ENCODE measurements around the gene MXRA7. TPM values are rescaled to one million over a fixed set of nuclear protein-coding genes. Genes with fewer than 3 reads are reported as not detected.

The MXRA7 gene
- total RNA-seq, 2 experiments from 2014 or later, result 1.6 to 4.9 TPM

GRCh38 chr17:76735586-76736348 is 25.0 kb upstream of the MXRA7 start:
- peak overlapping the region; percentile 77 for H3K4me3 ChIP-seq (ENCODE audit: low read depth, low read length, poor library complexity, severe bottlenecking)
- H3K27ac ChIP-seq (ENCODE audit: low read depth, low read length, poor library complexity, severe bottlenecking), result peak overlapping the region; percentile 92
- H3K79me2 ChIP-seq (ENCODE audit: insufficient read depth, low read depth, low read length), result peaks cover 88% of the 10 kb centered on the region
- TF ChIP-seq EZH2phosphoT487 (IDR thresholded peaks at IDR 0.05; ENCODE audit: borderline replicate concordance, low read depth, low read length) (no peak), CTCF (conservative IDR thresholded peaks at IDR 0.05; ENCODE audit: low read length) (no peak)
- H3K36me3 ChIP-seq (ENCODE audit: insufficient read depth, low read length), result peaks cover 69% of the 10 kb centered on the region
- peaks cover 60% of the 10 kb centered on the region for H3K4me1 ChIP-seq (ENCODE audit: insufficient read depth, low read length, poor library complexity, severe bottlenecking)
- H2AFZ ChIP-seq (ENCODE audit: low read length), result no peak overlapping the region
- H4K20me1 ChIP-seq (ENCODE audit: insufficient read depth, low read length), result peaks cover 36% of the 10 kb centered on the region
- no peaks in the 10 kb centered on the region for H3K9me2 ChIP-seq (ENCODE audit: insufficient read depth, low read length)
- BruUV-seq (replicated peaks), result no TSS peak
- POLR2A ChIA-PET, result interaction anchor here (0.8 to 1.9 kb wide), 4 partner anchors 10 to 410 kb away, joined by 3 to 7 read pairs (median 3); partner anchors contain the start of genes JMJD6 and METTL23
- no peaks in the 10 kb centered on the region for H3K9me3 ChIP-seq (ENCODE audit: low read length)
- peak; percentile 52 for DNase-seq (ENCODE audit: low spot score)
- CTCF ChIA-PET (ENCODE audit: unreplicated experiment), result no interaction called here
- intact Hi-C loops (cut with micrococcal nuclease; ENCODE audit: unreplicated experiment), result loop anchor here (2.0 to 10.0 kb wide), 7 partner anchors 47 to 1071 kb away; partner anchors contain the start of genes RECQL5, SAP30BP and SEC14L1
- peak overlapping the region; percentile 96 for H3K4me2 ChIP-seq (ENCODE audit: low read length)

- Histone ChIP-seq H3K36me3 (ENCODE audit: insufficient read depth, low read length) (peaks cover 68% of the 10 kb centered on the region), H2AFZ (ENCODE audit: low read length) (no peak overlapping the region), H3K4me1 (ENCODE audit: insufficient read depth, low read length, poor library complexity, severe bottlenecking) (peaks cover 58% of the 10 kb centered on the region), H3K9me3 (ENCODE audit: low read length) (no peaks in the 10 kb centered on the region), H3K9me2 (ENCODE audit: insufficient read depth, low read length) (no peaks in the 10 kb centered on the region), H3K79me2 (ENCODE audit: insufficient read depth, low read depth, low read length) (peaks cover 87% of the 10 kb centered on the region), H4K20me1 (ENCODE audit: insufficient read depth, low read length) (peaks cover 36% of the 10 kb centered on the region), H3K4me2 (ENCODE audit: low read length) (peak overlapping the region; percentile 96), H3K4me3 (ENCODE audit: low read depth, low read length, poor library complexity, severe bottlenecking) (peak overlapping the region; percentile 77), H3K27ac (ENCODE audit: low read depth, low read length, poor library complexity, severe bottlenecking) (peak overlapping the region; percentile 92)
- CTCF ChIA-PET (ENCODE audit: unreplicated experiment), result no interaction called here
- POLR2A ChIA-PET, result interaction anchor here (0.6 to 1.9 kb wide), 5 partner anchors 9 to 411 kb away, joined by 3 to 7 read pairs (median 3); partner anchors contain the start of genes JMJD6 and METTL23
- peak; percentile 78 for DNase-seq (ENCODE audit: low spot score)
- intact Hi-C loops (cut with micrococcal nuclease; ENCODE audit: unreplicated experiment), result loop anchor here (5.0 to 10.0 kb wide), 4 partner anchors 352 to 1070 kb away; partner anchors contain the start of genes RECQL5, SAP30BP and SEC14L1
- no TSS peak for BruUV-seq (replicated peaks)
- TF ChIP-seq EZH2phosphoT487 (IDR thresholded peaks at IDR 0.05; ENCODE audit: borderline replicate concordance, low read depth, low read length) (no peak), CTCF (conservative IDR thresholded peaks at IDR 0.05; ENCODE audit: low read length) (no peak)
These were observed 24.2 kb upstream of the MXRA7 start for GRCh38 chr17:76735006-76735405.

Data from OCI-LY7 (cell line).